ENCODE data around the gene TINCR. TPM values are rescaled to one million over a fixed set of nuclear protein-coding genes. Genes with fewer than 3 reads are reported as not detected.

The TINCR gene
- total and polyA plus RNA-seq, 2 donors (not counting 3 experiments of a cell fraction or from before 2014, with no cell fraction given) = 0.01 TPM; not detected in 1

- Histone ChIP-seq H3K36me3 (ENCODE audit: control insufficient read depth in 2 of 2, extremely low read depth in 1 of 2, insufficient read depth in 2 of 2, low read length in 2 of 2) (no peaks in the 10 kb centered on the region), H4K20me1 (replicated peaks; ENCODE audit: control insufficient read depth, extremely low read depth, insufficient read depth, low read length) (no peaks in the 10 kb centered on the region), H3K4me3 (replicated peaks in 1 of 3; ENCODE audit: insufficient read depth in 1 of 3, low read depth in 1 of 3, low read length in 3 of 3) (no peak overlapping the region), H3K27me3 (ENCODE audit: control insufficient read depth in 2 of 2, insufficient read depth in 2 of 2, low read length in 2 of 2) (peaks cover 0 to 4% of the 10 kb centered on the region in 2 experiments), H2AFZ (ENCODE audit: low read depth, low read length) (no peak overlapping the region), H3K4me2 (ENCODE audit: insufficient read depth, low read length) (no peak overlapping the region), H3K4me1 (ENCODE audit: control insufficient read depth, extremely low read depth, insufficient read depth, low read length) (no peaks in the 10 kb centered on the region), H3K9me1 (replicated peaks; ENCODE audit: control insufficient read depth, extremely low read depth, insufficient read depth, low read length) (no peaks in the 10 kb centered on the region), H3K9ac (replicated peaks; ENCODE audit: extremely low read depth, insufficient read depth, low read length) (no peak overlapping the region), H3K27ac (ENCODE audit: insufficient read depth, low read depth, low read length) (no peak overlapping the region), H3K9me3 (replicated peaks; ENCODE audit: control insufficient read depth, insufficient read depth, low read length) (peaks cover 5% of the 10 kb centered on the region), H3K79me2 (ENCODE audit: control insufficient read depth, insufficient read depth, low read length) (no peaks in the 10 kb centered on the region)
- intact Hi-C loops (cut with micrococcal nuclease) (no loop called here), dilution Hi-C loops (cut with MboI; ENCODE audit: extremely low pct_ligation_motif_present, low sequenced_read_pairs) (no loop called here)
- POLR2A ChIA-PET = no interaction called here
- FAIRE-seq = no peak
- TF ChIP-seq MYC (IDR thresholded peaks at IDR 0.05; ENCODE audit: low read depth, low read length) (no peak), EZH2 (IDR thresholded peaks at IDR 0.05; ENCODE audit: borderline replicate concordance, low read depth, low read length, severe bottlenecking) (no peak), JUN (IDR thresholded peaks at IDR 0.05; ENCODE audit: borderline replicate concordance, insufficient read depth, insufficient read length, low read depth) (no peak), MAX (IDR thresholded peaks at IDR 0.05; ENCODE audit: insufficient read depth, insufficient read length) (no peak), GATA2 (IDR thresholded peaks at IDR 0.05; ENCODE audit: insufficient read depth, insufficient read length, low read depth, low read length) (no peak)
- CTCF ChIA-PET = no interaction called here
- BruUV-seq (replicated peaks) = no TSS peak
- no peak for DNase-seq (ENCODE audit: low read depth, low spot score)
Measured at GRCh38 chr19:5533257-5533656, 34.5 kb downstream of the TINCR start.

GRCh38 chr19:5530701-5531100 lies 37.1 kb downstream of the TINCR start:
- no peaks in the 10 kb centered on the region for H3K79me2 ChIP-seq (ENCODE audit: control insufficient read depth, insufficient read depth, low read length)
- TF ChIP-seq GATA2 (IDR thresholded peaks at IDR 0.05; ENCODE audit: insufficient read depth, insufficient read length, low read depth, low read length) (no peak), POLR2A (IDR thresholded peaks at IDR 0.05; ENCODE audit: low read depth, low read length) (no peak), FOS (IDR thresholded peaks at IDR 0.05; ENCODE audit: borderline replicate concordance, insufficient read depth, low read length) (no peak), EZH2 (IDR thresholded peaks at IDR 0.05; ENCODE audit: borderline replicate concordance, low read depth, low read length, severe bottlenecking) (no peak)
- FAIRE-seq (no peak), DNase-seq (ENCODE audit: low read depth, low spot score) (no peak)
- H3K9me3 ChIP-seq (replicated peaks; ENCODE audit: control insufficient read depth, insufficient read depth, low read length) = peaks cover 5% of the 10 kb centered on the region
- ChIA-PET POLR2A (no interaction called here), CTCF (no interaction called here)
- no peaks in the 10 kb centered on the region for H4K20me1 ChIP-seq (replicated peaks; ENCODE audit: control insufficient read depth, extremely low read depth, insufficient read depth, low read length)
- intact Hi-C loops (cut with micrococcal nuclease) (no loop called here), dilution Hi-C loops (cut with MboI; ENCODE audit: extremely low pct_ligation_motif_present, low sequenced_read_pairs) (no loop called here)
- H3K9ac ChIP-seq (replicated peaks; ENCODE audit: extremely low read depth, insufficient read depth, low read length) = no peak overlapping the region
- no peak overlapping the region for H3K27ac ChIP-seq (ENCODE audit: insufficient read depth, low read depth, low read length)
- no peaks in the 10 kb centered on the region for H3K27me3 ChIP-seq (ENCODE audit: control insufficient read depth in 2 of 2, insufficient read depth in 2 of 2, low read length in 2 of 2)
- no peak overlapping the region for H2AFZ ChIP-seq (ENCODE audit: low read depth, low read length)
- H3K4me2 ChIP-seq (ENCODE audit: insufficient read depth, low read length) = no peak overlapping the region
- no TSS peak for BruUV-seq (replicated peaks)
- no peaks in the 10 kb centered on the region for H3K36me3 ChIP-seq (ENCODE audit: control insufficient read depth in 2 of 2, extremely low read depth in 1 of 2, insufficient read depth in 2 of 2, low read length in 2 of 2)
- H3K4me3 ChIP-seq (replicated peaks in 1 of 3; ENCODE audit: insufficient read depth in 1 of 3, low read depth in 1 of 3, low read length in 3 of 3) = no peak overlapping the region
- H3K9me1 ChIP-seq (replicated peaks; ENCODE audit: control insufficient read depth, extremely low read depth, insufficient read depth, low read length) = no peaks in the 10 kb centered on the region
- H3K4me1 ChIP-seq (ENCODE audit: control insufficient read depth, extremely low read depth, insufficient read depth, low read length) = no peaks in the 10 kb centered on the region

All from endothelial cell of umbilical vein (primary cell).